DMS 273 (cell line): ENCODE measurements around the gene KIAA0319L.
"Not testable (repeated sequence)": the region's sequence is repeated elsewhere in the genome, so short reads cannot be mapped to it uniquely, and the experiment has no call there.

Source experiments
- DNase-seq: peaks from one replicate; lab custom pipeline; 2025; ENCODE audit not compliant: unreplicated experiment; lab: John Stamatoyannopoulos, UW

The KIAA0319L gene

DNA sequence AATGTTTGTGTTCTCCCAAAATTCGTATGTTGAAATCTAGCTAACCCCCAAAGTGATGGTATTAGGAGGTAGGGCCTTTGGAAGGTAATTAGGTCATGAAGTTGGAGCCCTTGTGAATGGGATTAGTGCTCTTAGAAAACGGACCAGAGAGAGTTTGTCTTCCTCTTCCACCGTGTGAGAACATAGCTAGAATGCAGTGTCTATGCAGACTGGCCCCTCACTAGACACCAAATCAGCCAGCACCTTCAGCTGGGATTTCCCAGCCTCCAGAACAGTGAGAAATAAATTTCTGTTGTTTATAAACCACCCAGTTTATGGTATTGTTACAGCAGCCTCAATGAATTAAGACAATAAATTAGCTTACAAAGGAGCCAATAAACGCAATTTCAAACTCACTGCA, 58.0 kb downstream of the KIAA0319L start:
- DNase-seq, result no peak

- DNase-seq, result no peak
Observed at GRCh38 chr1:35497571-35497970, 59.6 kb downstream of the KIAA0319L start.

GRCh38 chr1:35490250-35490649, 67.0 kb downstream of the KIAA0319L start:
- DNase-seq, result no peak

- no peak for DNase-seq
Observed at GRCh38 chr1:35488336-35488735, 68.9 kb downstream of the KIAA0319L start.

DNA sequence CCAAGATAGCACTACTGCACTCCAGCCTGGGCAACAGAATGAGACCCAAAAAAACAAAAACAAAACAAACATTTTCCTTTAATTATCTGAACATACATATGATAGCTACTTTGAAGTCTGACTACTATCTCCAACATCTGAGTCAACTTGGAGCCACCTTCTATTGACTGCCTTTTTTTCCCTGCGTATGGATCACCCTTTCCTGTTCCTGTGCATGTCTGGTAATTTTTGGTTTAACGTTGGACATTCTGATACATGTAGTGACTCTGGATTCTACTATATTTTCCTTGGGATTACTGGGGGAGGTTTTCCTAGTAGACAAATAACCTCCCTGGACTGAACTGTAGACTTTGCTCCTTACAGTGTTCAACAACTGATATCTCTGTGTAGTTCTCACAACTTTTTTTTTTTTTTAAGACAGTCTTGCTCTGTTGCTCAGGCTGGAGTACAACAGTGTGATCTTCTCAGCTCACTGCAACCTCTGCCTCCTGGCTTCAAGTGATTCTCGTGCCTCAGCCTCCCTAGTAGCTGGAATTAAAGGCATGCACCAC, 70.3 kb downstream of the KIAA0319L start:
- DNase-seq, result no peak

GRCh38 chr1:35481229-35481628, 76.0 kb downstream of the KIAA0319L start:
- DNase-seq, result no peak

GRCh38 chr1:35477870-35478269, 79.3 kb downstream of the KIAA0319L start:
- no peak for DNase-seq

DNA sequence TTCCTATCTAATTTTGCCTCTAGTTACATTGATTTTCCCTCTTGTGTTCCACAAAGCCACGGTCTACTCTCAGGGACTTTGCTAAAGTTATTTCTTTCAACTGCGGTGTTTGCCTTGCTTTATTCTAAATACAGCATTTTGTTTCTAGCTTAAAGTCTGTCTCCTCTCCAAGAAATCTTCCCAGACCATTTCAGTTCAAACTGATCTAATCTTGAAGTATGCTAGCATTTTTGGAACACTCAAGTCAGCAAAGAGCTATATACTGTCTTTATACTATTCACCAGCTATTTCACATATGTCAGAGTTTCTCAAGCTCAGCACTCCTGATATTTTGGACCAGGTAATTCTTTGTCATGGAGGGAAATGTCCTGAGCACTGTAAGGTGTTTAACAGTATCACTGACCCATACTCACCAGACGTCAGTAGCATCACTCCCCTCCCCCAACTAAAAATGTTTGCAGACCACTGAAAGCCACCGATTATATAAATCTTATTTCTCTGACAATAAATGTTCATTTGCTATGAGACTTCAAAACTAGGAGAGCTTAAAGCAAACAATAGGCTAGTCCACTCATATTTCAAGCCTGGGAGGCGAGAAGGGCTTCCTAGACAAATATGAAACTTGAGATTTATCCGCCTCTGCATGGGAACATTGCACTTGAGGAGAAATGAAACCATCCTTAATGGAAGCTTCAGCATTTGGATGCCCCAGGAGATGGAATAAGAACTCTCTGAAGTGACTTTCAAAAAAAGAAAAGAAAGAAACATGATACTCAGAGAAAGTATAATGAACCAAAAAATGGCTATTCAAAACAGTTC, 81.1 kb downstream of the KIAA0319L start:
- no peak for DNase-seq

- DNase-seq, result no peak
Observed at GRCh38 chr1:35475356-35475755, 81.8 kb downstream of the KIAA0319L start.

DNA sequence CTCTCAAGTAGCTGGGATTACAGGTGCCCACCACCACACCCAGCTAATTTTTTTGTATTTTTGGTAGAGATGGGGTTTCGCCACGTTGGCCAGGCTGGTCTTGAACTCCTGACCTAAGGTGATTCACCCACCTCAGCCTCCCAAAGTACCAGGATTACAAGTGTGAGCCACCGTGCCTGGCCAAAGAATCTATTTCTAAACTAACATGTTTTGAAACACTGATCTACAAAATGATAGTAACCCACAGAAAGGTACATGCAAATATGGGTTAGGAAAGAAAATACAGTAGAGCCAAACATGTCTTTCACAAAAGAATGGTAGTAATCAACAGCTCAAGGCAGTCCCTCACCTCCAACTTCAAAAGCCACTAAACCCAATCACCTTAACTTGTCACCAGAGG, 84.0 kb downstream of the KIAA0319L start:
- not testable (repeated sequence) for DNase-seq

GRCh38 chr1:35470977-35471613, 86.1 kb downstream of the KIAA0319L start:
- DNase-seq, result no peak

DNA sequence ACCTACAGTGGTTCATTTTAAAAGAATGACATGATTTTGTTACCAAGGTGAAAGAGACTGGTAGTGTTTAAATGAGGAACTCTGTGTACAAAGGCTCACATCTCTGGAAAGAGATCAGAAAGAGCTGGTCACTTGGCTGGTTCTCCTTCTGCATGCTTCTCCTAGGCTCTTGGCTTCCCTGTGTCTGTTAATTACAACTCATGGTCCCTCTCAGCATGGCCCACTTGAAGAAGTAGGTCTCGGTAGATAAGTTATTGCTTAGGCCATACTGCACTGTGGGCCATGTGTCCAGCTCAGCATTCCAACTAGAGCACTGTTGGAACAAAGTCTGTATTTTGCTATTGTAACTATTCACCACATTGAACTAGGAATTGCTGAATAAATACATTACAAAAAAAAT, 91.1 kb downstream of the KIAA0319L start:
- DNase-seq, result no peak

GRCh38 chr1:35463749-35464148, 93.5 kb downstream of the KIAA0319L start:
- not testable (repeated sequence) for DNase-seq

GRCh38 chr1:35463232-35463631, 94.0 kb downstream of the KIAA0319L start:
- DNase-seq, result no peak

GRCh38 chr1:35461966-35462651, 95.1 kb downstream of the KIAA0319L start:
- no peak for DNase-seq

DNA sequence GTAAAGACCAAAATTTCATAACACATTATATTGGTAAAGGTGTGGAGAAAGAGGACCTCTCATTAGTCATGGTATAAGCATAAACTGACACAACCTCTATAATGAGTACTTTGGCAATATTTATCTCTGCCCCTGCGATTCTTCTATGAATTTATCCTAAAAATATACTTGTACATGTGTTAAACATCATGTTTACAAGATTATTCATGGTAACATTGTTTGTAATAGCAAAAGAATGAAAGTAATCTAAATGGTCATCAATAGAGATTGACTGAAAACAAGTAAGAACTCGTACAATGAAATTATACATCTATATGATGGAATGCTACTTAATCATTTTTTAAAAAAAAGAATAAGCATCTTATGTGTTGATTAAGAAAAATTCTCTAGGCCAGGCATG, 96.4 kb downstream of the KIAA0319L start:
- no peak for DNase-seq

DNA sequence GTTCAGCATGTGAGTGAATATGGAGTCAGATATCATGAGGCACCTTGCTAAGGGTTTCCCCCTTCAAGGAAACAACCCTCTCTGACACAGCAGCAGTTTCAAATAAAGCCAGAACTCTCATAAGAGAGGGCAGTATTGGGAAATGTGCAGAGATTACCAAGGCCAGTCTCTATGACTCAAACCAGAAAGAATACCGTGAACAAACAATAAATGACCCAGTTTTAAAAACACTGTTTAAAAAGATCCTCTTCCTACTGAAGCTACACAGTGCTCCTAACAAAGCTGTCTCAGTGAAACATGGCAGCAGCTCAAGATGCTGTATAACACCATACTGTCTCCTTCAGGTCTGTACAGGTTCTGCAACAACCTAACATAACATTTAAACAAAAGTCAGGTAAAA, 102.6 kb downstream of the KIAA0319L start:
- DNase-seq, result no peak

DNA sequence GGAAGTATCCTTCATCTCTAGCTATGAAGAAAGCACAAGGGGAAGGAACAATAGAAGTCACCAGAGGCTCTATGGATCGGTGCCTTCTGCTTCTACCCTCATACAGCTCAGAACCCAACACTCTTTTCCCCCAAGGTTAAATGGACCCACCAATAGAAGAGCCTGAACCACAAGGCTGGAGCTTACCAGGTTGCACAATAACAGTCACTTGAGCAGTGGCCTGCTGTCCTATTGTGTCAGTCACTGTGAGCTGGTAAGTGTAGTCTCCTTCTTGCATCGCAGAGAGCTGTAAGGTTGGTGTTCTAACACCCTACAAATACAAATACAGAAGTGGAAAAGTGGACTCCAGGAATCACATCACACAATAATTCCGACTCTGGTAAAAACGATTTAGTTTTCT, 103.0 kb downstream of the KIAA0319L start:
- no peak for DNase-seq

DNA sequence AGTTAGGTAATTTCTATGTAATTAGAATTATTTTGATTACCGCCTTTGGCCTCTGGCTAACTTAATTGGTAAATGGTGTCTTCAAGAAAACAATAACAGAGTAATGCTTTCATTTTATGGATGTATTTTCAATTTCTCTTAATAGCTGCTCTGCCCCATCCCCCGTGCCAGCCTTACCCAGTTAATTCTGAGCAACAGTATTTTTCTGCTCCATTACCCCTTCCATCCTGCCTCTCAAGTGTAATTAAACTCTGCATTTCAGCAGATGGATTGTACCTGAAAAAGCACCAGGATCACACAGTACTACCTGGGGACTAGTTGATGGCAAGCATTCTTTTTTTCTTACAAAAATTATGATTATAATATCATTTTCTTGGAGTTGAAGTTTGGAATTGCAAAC, 104.2 kb downstream of the KIAA0319L start:
- no peak for DNase-seq

DNA sequence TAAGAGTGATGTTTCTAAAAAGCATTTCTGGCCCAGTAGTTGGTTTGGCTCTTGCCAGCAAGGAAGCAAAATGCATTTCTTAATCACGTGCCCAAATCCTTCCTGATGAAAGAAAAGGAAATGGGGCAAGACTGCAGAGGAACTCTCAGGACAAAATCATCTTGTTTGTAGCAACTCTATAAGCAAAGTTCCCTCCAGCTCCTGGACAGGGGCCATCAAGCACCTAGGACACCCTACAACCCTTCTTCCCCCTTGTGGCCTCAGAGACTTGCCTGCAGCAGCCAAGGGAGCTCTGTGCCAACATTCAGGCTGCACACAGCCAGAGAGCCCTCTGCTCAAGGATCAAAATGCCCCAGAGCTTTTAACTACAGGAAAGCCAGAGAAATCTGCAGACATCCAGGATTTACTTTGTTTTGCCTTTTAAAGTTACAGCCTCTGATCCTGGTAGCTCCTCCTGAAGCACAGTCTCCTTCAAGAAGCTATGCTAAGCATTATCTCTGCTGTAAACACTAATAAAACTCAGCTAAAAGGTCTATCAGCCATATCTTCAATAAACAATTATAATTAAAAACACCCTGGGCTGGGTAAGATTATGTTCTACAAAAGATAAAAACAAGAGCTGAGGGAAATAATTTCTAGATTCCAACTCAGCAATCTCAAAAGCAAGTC, 105.0 kb downstream of the KIAA0319L start:
- peak; percentile 26 for DNase-seq

- peak; percentile 86 for DNase-seq
Observed at GRCh38 chr1:35451125-35451528, 106.1 kb downstream of the KIAA0319L start.
